Measurements from ENCODE around the gene DNMT3B. TPM values are rescaled to one million over a fixed set of nuclear protein-coding genes. Genes with fewer than 3 reads are reported as not detected.

The DNMT3B gene
- total and polyA plus RNA-seq, 9 of the 15 experiments (the other 6 are each of a cell fraction or from before 2014, with no cell fraction given) = 9.3 to 74.8 (median 49.1) TPM

- TF ChIP-seq, protein P1, sequence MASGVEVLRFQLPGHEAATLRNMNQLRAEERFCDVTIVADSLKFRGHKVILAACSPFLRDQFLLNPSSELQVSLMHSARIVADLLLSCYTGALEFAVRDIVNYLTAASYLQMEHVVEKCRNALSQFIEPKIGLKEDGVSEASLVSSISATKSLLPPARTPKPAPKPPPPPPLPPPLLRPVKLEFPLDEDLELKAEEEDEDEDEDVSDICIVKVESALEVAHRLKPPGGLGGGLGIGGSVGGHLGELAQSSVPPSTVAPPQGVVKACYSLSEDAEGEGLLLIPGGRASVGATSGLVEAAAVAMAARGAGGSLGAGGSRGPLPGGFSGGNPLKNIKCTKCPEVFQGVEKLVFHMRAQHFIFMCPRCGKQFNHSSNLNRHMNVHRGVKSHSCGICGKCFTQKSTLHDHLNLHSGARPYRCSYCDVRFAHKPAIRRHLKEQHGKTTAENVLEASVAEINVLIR (CRISPR knock-in tag; IDR thresholded peaks at IDR 0.05) = no peak
- TF ChIP-seq PCBP2 (IDR thresholded peaks at IDR 0.05; ENCODE audit: low read depth, low read length, poor library complexity, severe bottlenecking) (no peak), NONO (IDR thresholded peaks at IDR 0.05; ENCODE audit: low read depth in 2 of 2, low read length in 1 of 2) (no peak), TAF15 (IDR thresholded peaks at IDR 0.05; ENCODE audit: low read depth, low read length) (no peak)
Measured at GRCh38 chr20:32773855-32774254, 11.7 kb downstream of the DNMT3B start (continued).

GRCh38 chr20:32775336-32775991 is 13.3 kb downstream of the DNMT3B start:
- no peaks in the 10 kb centered on the region for H3K9me3 ChIP-seq (replicated peaks; ENCODE audit: control insufficient read depth, insufficient read depth, low read depth, low read length)
- CTCF ChIA-PET (ENCODE audit: low intra/inter-chr PET ratio) = interaction anchor here (5.0 kb wide), 1 partner anchor 100 kb away, joined by 66 read pairs; the partner anchor contains the start of gene C20orf203
- peaks cover 84% of the 10 kb centered on the region for H3K79me2 ChIP-seq (ENCODE audit: control insufficient read depth, insufficient read depth, low read length)
- no peaks in the 10 kb centered on the region for H3K27me3 ChIP-seq (ENCODE audit: control insufficient read depth in 2 of 2, insufficient read depth in 2 of 2, low read length in 2 of 2)
- H3K27ac ChIP-seq (ENCODE audit: extremely low read depth, low read depth, low read length) = no peak overlapping the region
- intact Hi-C loops (cut with micrococcal nuclease) (no loop called here), in situ Hi-C loops (cut with MboI) (loop anchor here (10.0 kb wide), 1 partner anchor 261 kb away; no protein-coding TSS in a partner anchor)
- peaks cover 28% of the 10 kb centered on the region for H4K20me1 ChIP-seq (replicated peaks; ENCODE audit: control insufficient read depth, insufficient read depth, low read length)
- WGBS (ENCODE audit: insufficient coverage, low coverage, missing lambda C conversion rate) = 92% methylated on average over 9 of the region's 10 CpGs
- peaks cover 4% of the 10 kb centered on the region for H3K9me1 ChIP-seq (ENCODE audit: control insufficient read depth, insufficient read depth, low read length)
- peaks cover 13 to 24% of the 10 kb centered on the region in 2 experiments; a peak in 4 of 5 replicates for H3K4me1 ChIP-seq (replicated peaks in 1 of 2; ENCODE audit: control insufficient read depth in 2 of 2, insufficient read depth in 2 of 2, low read length in 2 of 2)
- no TSS peak for BruUV-seq (replicated peaks)
- FAIRE-seq = no peak
- H3K4me2 ChIP-seq (ENCODE audit: insufficient read depth, low read length) = no peak overlapping the region; the same call in 1 of the 2 replicates
- H3K36me3 ChIP-seq (ENCODE audit: control insufficient read depth, insufficient read depth, low read length) = peaks cover 68% of the 10 kb centered on the region
- no peak for ATAC-seq
- no peak overlapping the region for H3K4me3 ChIP-seq
- no peak overlapping the region for H2AFZ ChIP-seq (ENCODE audit: low read depth, low read length)
- POLR2A ChIA-PET = interaction anchor here (0.9 to 2.2 kb wide), 3 partner anchors 8 to 12 kb away, joined by 3 to 10 read pairs (median 5); no protein-coding TSS in a partner anchor
- DNase-seq (ENCODE audit: extremely low read depth in 1 of 4, low spot score in 3 of 4) = no peak
- peak overlapping the region in 1 of 2 experiments; percentile 23; a peak in 2 of 4 replicates for H3K9ac ChIP-seq (ENCODE audit: insufficient read depth in 1 of 2, low read depth in 2 of 2, low read length in 2 of 2)
- TF ChIP-seq PYGO2 (tag; IDR thresholded peaks at IDR 0.05) (no peak), RBM25 (IDR thresholded peaks at IDR 0.05; ENCODE audit: low read depth, low read length, severe bottlenecking) (no peak), NFIX (CRISPR knock-in tag; IDR thresholded peaks at IDR 0.05; ENCODE audit: low read depth) (no peak), NFYB (IDR thresholded peaks at IDR 0.05; ENCODE audit: extremely low read depth, insufficient read length) (no peak), PHF20 (IDR thresholded peaks at IDR 0.05; ENCODE audit: partially characterized antibody) (no peak), MYNN (IDR thresholded peaks at IDR 0.05) (no peak), MYNN (CRISPR knock-in tag; IDR thresholded peaks at IDR 0.05) (no peak), ZNF778 (CRISPR knock-in tag; IDR thresholded peaks at IDR 0.05) (no peak), SRF (CRISPR knock-in tag; IDR thresholded peaks at IDR 0.05) (no peak)
- TF ChIP-seq, protein P2, sequence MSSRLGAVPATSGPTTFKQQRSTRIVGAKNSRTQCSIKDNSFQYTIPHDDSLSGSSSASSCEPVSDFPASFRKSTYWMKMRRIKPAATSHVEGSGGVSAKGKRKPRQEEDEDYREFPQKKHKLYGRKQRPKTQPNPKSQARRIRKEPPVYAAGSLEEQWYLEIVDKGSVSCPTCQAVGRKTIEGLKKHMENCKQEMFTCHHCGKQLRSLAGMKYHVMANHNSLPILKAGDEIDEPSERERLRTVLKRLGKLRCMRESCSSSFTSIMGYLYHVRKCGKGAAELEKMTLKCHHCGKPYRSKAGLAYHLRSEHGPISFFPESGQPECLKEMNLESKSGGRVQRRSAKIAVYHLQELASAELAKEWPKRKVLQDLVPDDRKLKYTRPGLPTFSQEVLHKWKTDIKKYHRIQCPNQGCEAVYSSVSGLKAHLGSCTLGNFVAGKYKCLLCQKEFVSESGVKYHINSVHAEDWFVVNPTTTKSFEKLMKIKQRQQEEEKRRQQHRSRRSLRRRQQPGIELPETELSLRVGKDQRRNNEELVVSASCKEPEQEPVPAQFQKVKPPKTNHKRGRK (tag; IDR thresholded peaks at IDR 0.05) = no peak
- TF ChIP-seq, protein P3, sequence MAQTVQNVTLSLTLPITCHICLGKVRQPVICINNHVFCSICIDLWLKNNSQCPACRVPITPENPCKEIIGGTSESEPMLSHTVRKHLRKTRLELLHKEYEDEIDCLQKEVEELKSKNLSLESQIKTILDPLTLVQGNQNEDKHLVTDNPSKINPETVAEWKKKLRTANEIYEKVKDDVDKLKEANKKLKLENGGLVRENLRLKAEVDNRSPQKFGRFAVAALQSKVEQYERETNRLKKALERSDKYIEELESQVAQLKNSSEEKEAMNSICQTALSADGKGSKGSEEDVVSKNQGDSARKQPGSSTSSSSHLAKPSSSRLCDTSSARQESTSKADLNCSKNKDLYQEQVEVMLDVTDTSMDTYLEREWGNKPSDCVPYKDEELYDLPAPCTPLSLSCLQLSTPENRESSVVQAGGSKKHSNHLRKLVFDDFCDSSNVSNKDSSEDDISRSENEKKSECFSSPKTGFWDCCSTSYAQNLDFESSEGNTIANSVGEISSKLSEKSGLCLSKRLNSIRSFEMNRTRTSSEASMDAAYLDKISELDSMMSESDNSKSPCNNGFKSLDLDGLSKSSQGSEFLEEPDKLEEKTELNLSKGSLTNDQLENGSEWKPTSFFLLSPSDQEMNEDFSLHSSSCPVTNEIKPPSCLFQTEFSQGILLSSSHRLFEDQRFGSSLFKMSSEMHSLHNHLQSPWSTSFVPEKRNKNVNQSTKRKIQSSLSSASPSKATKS (CRISPR knock-in tag; IDR thresholded peaks at IDR 0.05) = no peak

Measured in K562 (cell line).